HCT116 (cell line): ENCODE measurements around the gene STK16. TPM values are rescaled to one million over a fixed set of nuclear protein-coding genes. Genes with fewer than 3 reads are reported as not detected.

Source experiments
- ATAC-seq: fragments of 200-7000 bp; cut with Tn5 transposase; 2 replicates; pipeline ENCODE4 v1.9.1; 2020; ENCODE audit warnings: mild to moderate bottlenecking, moderate library complexity
- BruUV-seq: library from RNA; stranded (reverse); fragments of 400-500 nt; replicated peaks from 2 replicates; lab custom pipeline; 2021; lab: Mats Ljungman, UMichigan
- CTCF ChIA-PET: fragments of 300-600 bp; sonication (Branson Sonifier 250); formaldehyde crosslinking; loops from one replicate; lab custom pipeline; 2021; ENCODE audit warnings: antibody characterized with exemption; lab: Charles Lee
- POLR2A ChIA-PET: fragments of 300-600, 350-600 bp; sonication (Branson Sonifier 250); formaldehyde crosslinking; loops from one replicate; lab custom pipeline; 2021; ENCODE audit warnings: antibody characterized with exemption; lab: Charles Lee
- RAD21 ChIA-PET, 2 experiments: fragments of 300-600 bp; sonication (Branson Sonifier 250); formaldehyde crosslinking; loops; one replicate each; lab custom pipeline; 2023; ENCODE audit warnings: low total read pairs in 2 of 2; ENCODE audit not compliant: uncharacterized antibody in 2 of 2, unreplicated experiment in 2 of 2, low non-redundant PET in 1 of 2; lab: Charles Lee
- DNase-seq: peaks from one replicate; pipeline ENCODE4 v3.0.0-alpha.2; 2010; ENCODE audit warnings: low read depth, low spot score
- H2AFZ ChIP-seq: fragments of 200-600 bp; shearing (Covaris generic), sonication (generic); 2 replicates; pipeline ENCODE4 v1.6.1; 2017; ENCODE audit warnings: low read depth, mixed run types, mixed read lengths, antibody characterized with exemption, low read length; ENCODE audit not compliant: poor library complexity, severe bottlenecking
- H3K27ac ChIP-seq: 2 replicates; pipeline ENCODE4 v1.5.1; 2012; ENCODE audit warnings: low read depth, low read length
- H3K27me3 ChIP-seq: fragments of 200-600 bp; sonication (generic); 2 replicates; pipeline ENCODE4 v1.6.1; 2016; ENCODE audit warnings: mixed run types, low read length, mixed read lengths; ENCODE audit not compliant: insufficient read depth
- H3K36me3 ChIP-seq, 2 experiments: fragments of 200-500 bp in 1 of 2; fragments of 200-600 bp in 1 of 2; sonication (Bioruptor generic) in 1 of 2; sonication (generic) in 1 of 2; 2 replicates each; pipeline versions ENCODE4 v1.5.1 to v1.6.1; 2014 to 2016; ENCODE audit warnings: low read length in 2 of 2, inconsistent platforms in 1 of 2, mixed read lengths in 1 of 2, mixed run types in 1 of 2; ENCODE audit not compliant: insufficient read depth in 2 of 2, control insufficient read depth in 1 of 2
- H3K4me1 ChIP-seq, 2 experiments: fragments of 200-600 bp in 1 of 2; sonication (generic) in 1 of 2; 2 replicates each; pipeline versions ENCODE4 v1.5.1 to v1.6.1; 2012 to 2017; ENCODE audit warnings: low read length in 2 of 2, inconsistent platforms in 1 of 2, mild to moderate bottlenecking in 1 of 2, mixed read lengths in 1 of 2, mixed run types in 1 of 2, moderate library complexity in 1 of 2; ENCODE audit not compliant: insufficient read depth in 2 of 2, control insufficient read depth in 1 of 2
- H3K4me2 ChIP-seq: fragments of 200-600 bp; sonication (generic); 2 replicates; pipeline ENCODE4 v1.6.1; 2017; ENCODE audit warnings: mixed run types, low read length, mixed read lengths
- H3K4me3 ChIP-seq, 2 experiments: fragments of 200-600 bp in 1 of 2; sonication (generic) in 1 of 2; replicated peaks in 1 of 2; 2 replicates each; pipeline ENCODE4 v1.5.1; 2011 to 2016; ENCODE audit warnings: low read length in 2 of 2, control low read depth in 1 of 2, low read depth in 1 of 2, mild to moderate bottlenecking in 1 of 2, mixed read lengths in 1 of 2, mixed run types in 1 of 2
- H3K79me2 ChIP-seq: fragments of 200-600 bp; sonication (generic); 2 replicates; pipeline ENCODE4 v1.6.1; 2017; ENCODE audit warnings: mild to moderate bottlenecking, mixed run types, low read length, moderate library complexity, mixed read lengths; ENCODE audit not compliant: insufficient read depth
- H3K9ac ChIP-seq: fragments of 200-600 bp; sonication (generic); 2 replicates; pipeline ENCODE4 v1.6.1; 2016; ENCODE audit warnings: low read length, mixed read lengths
- H3K9me2 ChIP-seq: fragments of 200-600 bp; sonication (generic), shearing (Covaris generic); 2 replicates; pipeline ENCODE4 v1.6.1; 2017; ENCODE audit warnings: mixed run types, mild to moderate bottlenecking, moderate library complexity; ENCODE audit not compliant: insufficient read depth
- H3K9me3 ChIP-seq, 2 experiments: fragments of 200-500 bp in 1 of 2; fragments of 200-600 bp in 1 of 2; sonication (Bioruptor generic) in 1 of 2; sonication (generic) in 1 of 2; 2 replicates each; pipeline ENCODE4 v1.6.1; 2014 to 2017; ENCODE audit warnings: low read length in 2 of 2, mixed read lengths in 2 of 2, inconsistent platforms in 1 of 2, low read depth in 1 of 2, mild to moderate bottlenecking in 1 of 2, mixed run types in 1 of 2, moderate library complexity in 1 of 2; ENCODE audit not compliant: control insufficient read depth in 1 of 2, insufficient read depth in 1 of 2
- H4K20me1 ChIP-seq: fragments of 200-600 bp; sonication (generic), shearing (Covaris generic); 2 replicates; pipeline ENCODE4 v1.6.1; 2017; ENCODE audit warnings: mixed run types, mild to moderate bottlenecking, moderate library complexity; ENCODE audit not compliant: insufficient read depth
- CEBPB ChIP-seq: IDR thresholded peaks from 2 replicates; pipeline ENCODE4 v1.6.1; 2012; ENCODE audit warnings: low read depth
- EGR1 ChIP-seq: IDR thresholded peaks from 2 replicates; pipeline ENCODE4 v1.6.1; 2012; ENCODE audit warnings: low read depth
- EZH2phosphoT487 ChIP-seq: fragments of 200-600 bp; IDR thresholded peaks from 2 replicates; pipeline ENCODE4 v1.6.1; 2018; ENCODE audit warnings: antibody characterized with exemption, borderline replicate concordance
- FOSL1 ChIP-seq: IDR thresholded peaks from 2 replicates; pipeline ENCODE4 v1.6.1; 2012; ENCODE audit warnings: low read depth
- RAD21 ChIP-seq: IDR thresholded peaks from 2 replicates; pipeline ENCODE4 v1.6.1; 2012; ENCODE audit warnings: low read depth, mild to moderate bottlenecking
- SIN3A ChIP-seq: IDR thresholded peaks from 2 replicates; pipeline ENCODE4 v1.6.1; 2012; ENCODE audit warnings: low read depth
- SRF ChIP-seq: IDR thresholded peaks from 2 replicates; pipeline ENCODE4 v1.6.1; 2012; ENCODE audit warnings: low read depth
- YY1 ChIP-seq: IDR thresholded peaks from 2 replicates; pipeline ENCODE4 v1.6.1; 2011; ENCODE audit warnings: low read length, low read depth, moderate library complexity, mild to moderate bottlenecking; ENCODE audit not compliant: insufficient replicate concordance; ENCODE audit errors: extremely low read depth
- intact Hi-C: fragments of 100-400 bp; cut with micrococcal nuclease; formaldehyde crosslinking; loops from 2 replicates; pipeline ENCODE4 v1.10.0; 2022
- total RNA-seq: library from RNA; stranded (reverse); gene quantifications from one replicate; pipeline ENCODE4 v1.2.1, GENCODE V29; 2021; ENCODE audit not compliant: unreplicated experiment
- TF ChIP-seq, protein P1 (sequence below): IDR thresholded peaks from 2 replicates; pipeline ENCODE4 v1.6.1; 2012

The STK16 gene
- total RNA-seq, 1 experiment from 2014 or later = 31.4 TPM

DNA sequence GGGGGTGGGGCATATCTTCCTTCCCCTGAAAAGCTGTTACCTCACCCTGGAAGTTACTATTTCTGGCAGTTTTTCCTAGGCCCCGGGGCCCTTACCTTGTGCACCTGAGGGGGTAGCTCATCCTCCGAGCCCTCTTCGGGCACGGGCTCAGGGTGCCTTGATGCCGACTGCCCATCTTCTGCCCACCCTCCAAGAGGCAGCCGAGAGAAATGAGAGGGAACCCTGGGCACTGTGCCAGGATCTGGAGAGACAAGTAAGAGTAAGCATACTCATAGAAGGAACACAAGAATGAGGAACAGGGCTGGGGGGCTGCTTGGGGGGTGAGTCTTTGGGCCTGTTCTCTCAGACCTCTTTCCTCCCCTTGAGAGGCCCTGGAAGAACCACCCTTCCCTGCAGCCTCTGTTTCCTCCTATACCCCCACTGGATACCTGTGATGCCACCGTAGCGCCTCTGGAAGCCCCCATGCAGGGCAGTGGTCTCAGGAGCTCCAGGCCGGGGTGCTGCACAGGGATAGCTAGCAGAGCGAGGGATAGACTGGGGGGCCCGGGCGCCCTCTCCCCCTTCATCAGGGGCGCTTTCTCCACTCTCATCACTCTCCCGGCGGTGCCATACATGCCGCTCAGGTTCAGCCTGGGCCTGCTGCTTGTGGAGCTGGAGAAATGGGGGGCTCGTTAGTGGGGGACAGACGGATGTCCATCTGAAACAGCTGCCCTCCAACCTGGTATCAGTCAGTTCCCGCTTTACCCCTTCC is 24.5 kb upstream of the STK16 start:
- POLR2A ChIA-PET = no interaction called here
- no peaks in the 10 kb centered on the region for H3K9me3 ChIP-seq
- H3K9ac ChIP-seq = no peak overlapping the region
- DNase-seq (no peak), ATAC-seq (no peak)
- no peak overlapping the region for H3K4me3 ChIP-seq
- no peak overlapping the region for H3K4me2 ChIP-seq
- BruUV-seq = no TSS peak
- TF ChIP-seq EGR1 = no peak
- TF ChIP-seq SIN3A = no peak
- no peak for TF ChIP-seq CEBPB
- TF ChIP-seq YY1 = no peak
- TF ChIP-seq, protein P1, sequence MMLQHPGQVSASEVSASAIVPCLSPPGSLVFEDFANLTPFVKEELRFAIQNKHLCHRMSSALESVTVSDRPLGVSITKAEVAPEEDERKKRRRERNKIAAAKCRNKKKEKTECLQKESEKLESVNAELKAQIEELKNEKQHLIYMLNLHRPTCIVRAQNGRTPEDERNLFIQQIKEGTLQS = no peak
- no peak overlapping the region for H3K27ac ChIP-seq
- no peaks in the 10 kb centered on the region for H3K79me2 ChIP-seq
- CTCF ChIA-PET = no interaction called here
- peaks cover 22 to 26% of the 10 kb centered on the region in 2 experiments; a peak in 3 of 4 replicates for H3K36me3 ChIP-seq
- H4K20me1 ChIP-seq = no peaks in the 10 kb centered on the region
- H3K9me2 ChIP-seq = no peaks in the 10 kb centered on the region
- RAD21 ChIA-PET = no interaction called here
- intact Hi-C loops = no loop called here
- H2AFZ ChIP-seq = no peak overlapping the region
- H3K27me3 ChIP-seq = no peaks in the 10 kb centered on the region
- peaks cover 9 to 37% of the 10 kb centered on the region in 2 experiments; a peak in 3 of 4 replicates for H3K4me1 ChIP-seq

DNA sequence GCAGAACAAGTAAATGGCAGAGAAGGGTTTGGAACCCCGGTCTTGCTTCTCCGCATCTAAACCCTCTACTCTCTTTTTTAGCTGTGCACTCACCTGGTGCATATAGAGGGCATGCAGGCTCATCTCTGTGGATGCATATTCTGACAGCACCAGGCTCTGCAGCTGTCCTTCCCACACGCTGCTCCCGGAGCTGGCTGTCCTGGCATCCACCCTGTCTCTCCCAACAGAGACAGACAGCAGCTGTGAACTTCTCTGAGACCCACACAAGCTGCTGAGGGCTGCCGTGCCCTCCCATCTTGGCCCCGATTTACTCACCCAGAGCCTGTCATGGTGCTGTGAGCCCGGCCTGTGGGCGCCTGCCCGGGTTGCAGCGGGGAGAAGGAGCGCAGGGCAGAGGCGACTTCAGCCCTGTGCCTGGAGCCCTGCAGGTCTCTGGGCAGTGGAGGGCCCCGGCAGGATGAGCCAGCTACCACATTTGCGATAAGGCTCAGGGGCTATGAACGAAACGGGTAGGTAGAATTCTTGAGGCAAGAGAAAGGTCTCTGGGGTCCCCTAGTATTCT is 23.2 kb upstream of the STK16 start:
- RAD21 ChIA-PET = no interaction called here

More for the DNA sequence above, 23.2 kb upstream of the STK16 start:
- Histone ChIP-seq H3K79me2 (no peaks in the 10 kb centered on the region), H4K20me1 (no peaks in the 10 kb centered on the region), H3K9me3 (no peaks in the 10 kb centered on the region), H3K9ac (no peak overlapping the region), H3K27me3 (no peaks in the 10 kb centered on the region), H3K4me3 (no peak overlapping the region), H3K36me3 (peaks cover 25 to 26% of the 10 kb centered on the region in 2 experiments; a peak in 3 of 4 replicates), H3K4me1 (peaks cover 9 to 27% of the 10 kb centered on the region in 2 experiments; a peak in 3 of 4 replicates), H3K9me2 (no peaks in the 10 kb centered on the region), H3K4me2 (no peak overlapping the region), H2AFZ (no peak overlapping the region), H3K27ac (no peak overlapping the region)
- ATAC-seq (no peak), DNase-seq (no peak)
- no TSS peak for BruUV-seq
- intact Hi-C loops = no loop called here
- ChIA-PET CTCF (no interaction called here), POLR2A (no interaction called here)
- no peak for TF ChIP-seq SRF
- no peak for TF ChIP-seq FOSL1
- no peak for TF ChIP-seq RAD21
- no peak for TF ChIP-seq EZH2phosphoT487
- no peak for TF ChIP-seq SIN3A
